GM18502 (cell line): ENCODE results near the gene CACNG4.
"Not testable (repeated sequence)": the region's sequence is repeated elsewhere in the genome, so short reads cannot be mapped to it uniquely, and the experiment has no call there.

Experiments used
- ATAC-seq: cut with Tn5 transposase; IDR thresholded peaks from one replicate; pipeline ENCODE4 v1.9.1; 2021; ENCODE audit warnings: mild to moderate bottlenecking; ENCODE audit not compliant: unreplicated experiment, poor library complexity

CACNG4 gene

DNA sequence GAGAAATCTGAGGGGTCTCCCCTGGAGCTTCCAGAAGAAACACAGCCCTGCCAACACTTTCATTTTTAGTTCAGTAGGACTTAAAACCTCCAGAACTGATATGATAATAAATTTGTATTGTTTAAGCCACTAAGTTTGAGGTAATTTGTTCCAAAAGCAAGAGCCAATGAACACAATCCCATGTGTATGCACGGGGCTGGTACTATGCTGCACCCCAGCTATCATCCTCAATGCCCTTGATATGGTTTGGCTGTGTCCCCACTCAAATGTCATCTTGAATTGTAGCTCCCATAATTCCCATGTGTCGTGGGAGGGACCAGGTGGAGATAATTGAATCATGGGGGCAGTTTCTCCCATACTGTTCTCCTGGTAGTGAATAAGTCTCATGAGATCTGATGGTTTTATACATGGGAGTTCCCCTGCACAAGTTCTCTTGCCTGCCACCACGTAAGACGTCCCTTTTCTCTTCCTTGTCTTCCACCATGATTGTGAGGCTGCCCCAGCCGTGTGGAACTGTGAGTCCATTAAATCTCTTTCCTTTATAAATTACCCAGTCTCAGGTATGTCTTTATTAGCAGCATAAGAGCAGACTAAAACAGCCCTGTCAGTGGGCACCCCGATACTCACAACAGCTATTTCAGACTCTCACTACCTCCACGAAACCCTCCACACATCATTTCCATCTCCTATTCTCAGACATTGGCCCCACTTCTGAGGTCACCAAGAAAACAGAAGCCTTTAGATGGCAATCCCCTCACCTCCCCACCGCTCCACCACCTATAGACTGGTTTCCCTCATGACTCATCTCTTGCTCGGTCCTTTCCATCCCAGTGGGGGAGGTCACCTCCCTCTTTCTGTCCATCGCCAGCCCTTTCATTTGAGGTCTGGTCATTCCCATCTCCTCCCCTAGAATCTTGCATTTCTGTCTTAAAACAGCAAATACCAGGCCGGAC is 70.9 kb downstream of the CACNG4 start:
- ATAC-seq = peak; percentile 82

DNA sequence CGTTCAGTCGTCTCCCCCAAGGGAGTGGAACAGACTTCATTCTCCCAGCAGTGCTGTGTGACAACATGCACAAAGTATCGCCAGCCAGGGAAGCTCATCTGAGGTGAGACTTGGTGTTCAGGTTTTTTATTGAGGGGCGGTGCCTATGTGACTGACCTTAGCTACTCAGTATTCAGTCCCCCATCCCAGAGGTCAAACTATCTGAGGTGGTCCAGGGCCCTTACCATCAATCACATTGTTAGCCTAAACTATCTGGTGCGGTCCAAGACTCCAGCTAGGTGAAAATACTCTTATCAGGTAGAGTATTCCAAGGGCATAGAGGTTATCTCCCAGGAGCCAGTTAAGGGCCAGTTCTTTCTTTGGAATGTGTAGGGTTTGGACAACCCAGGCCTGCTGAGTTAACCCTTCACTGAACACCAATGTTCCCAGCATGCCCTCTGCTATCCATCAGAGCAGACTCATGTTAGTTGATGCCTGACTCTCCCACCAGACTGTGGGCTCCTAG is 74.4 kb downstream of the CACNG4 start:
- ATAC-seq = no peak

DNA sequence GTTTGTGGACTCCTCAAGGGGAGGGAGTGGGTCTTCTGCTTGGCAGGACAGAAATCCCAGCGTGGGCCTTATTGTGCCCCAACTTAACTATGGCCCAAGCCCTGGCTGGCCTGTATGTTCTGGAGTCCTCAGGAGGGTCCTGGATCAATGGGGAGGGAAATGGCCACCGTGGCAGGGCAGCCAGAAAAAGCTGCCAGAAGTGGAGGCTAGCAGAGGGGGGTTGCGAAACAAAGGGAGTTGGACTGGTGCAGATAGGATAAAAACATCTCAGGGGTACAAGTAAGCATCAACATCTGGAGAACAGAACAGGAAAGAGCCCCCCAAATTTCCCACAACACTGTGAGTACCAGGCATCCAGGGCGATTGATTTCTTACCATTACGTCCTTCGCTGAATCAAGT is 76.1 kb downstream of the CACNG4 start:
- ATAC-seq = no peak

DNA sequence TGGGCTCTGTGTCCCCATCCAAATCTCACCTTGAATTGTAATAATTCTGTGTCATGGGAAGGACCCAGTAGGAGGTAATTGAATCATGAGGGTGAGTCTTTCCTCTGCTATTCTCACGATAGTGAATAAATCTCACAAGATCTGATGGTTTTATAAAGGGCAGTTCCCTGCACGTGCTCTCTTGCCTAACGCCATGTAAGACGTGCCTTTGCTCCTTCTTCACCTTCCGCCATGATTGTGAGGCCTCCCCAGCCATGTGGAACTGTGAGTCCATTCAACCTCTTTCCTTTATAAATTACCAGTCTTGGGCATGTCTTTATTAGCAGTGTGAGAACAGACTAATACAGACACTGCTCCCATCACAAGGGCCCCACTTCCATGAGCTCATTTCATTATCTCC is 76.6 kb downstream of the CACNG4 start:
- not testable (repeated sequence) for ATAC-seq

DNA sequence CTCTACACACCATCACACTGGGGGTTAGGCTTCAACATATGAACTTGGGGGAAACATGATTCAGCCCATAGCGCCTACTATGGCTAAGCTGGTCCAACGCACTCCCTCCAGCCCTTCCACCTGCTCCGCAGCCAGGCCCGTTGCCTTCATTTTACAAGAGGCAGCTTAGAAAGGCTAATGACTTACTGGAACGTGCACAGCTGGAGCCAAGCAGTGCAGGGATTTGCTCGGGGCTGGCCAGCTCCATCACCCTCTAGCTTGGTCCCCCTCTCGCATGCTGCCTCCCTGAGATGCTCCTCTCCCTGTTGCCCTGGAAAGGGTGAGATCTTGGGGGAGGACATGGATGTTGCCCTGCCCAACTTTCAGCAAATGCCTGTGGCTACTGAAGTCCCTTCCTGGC is 77.0 kb downstream of the CACNG4 start:
- no peak for ATAC-seq

DNA sequence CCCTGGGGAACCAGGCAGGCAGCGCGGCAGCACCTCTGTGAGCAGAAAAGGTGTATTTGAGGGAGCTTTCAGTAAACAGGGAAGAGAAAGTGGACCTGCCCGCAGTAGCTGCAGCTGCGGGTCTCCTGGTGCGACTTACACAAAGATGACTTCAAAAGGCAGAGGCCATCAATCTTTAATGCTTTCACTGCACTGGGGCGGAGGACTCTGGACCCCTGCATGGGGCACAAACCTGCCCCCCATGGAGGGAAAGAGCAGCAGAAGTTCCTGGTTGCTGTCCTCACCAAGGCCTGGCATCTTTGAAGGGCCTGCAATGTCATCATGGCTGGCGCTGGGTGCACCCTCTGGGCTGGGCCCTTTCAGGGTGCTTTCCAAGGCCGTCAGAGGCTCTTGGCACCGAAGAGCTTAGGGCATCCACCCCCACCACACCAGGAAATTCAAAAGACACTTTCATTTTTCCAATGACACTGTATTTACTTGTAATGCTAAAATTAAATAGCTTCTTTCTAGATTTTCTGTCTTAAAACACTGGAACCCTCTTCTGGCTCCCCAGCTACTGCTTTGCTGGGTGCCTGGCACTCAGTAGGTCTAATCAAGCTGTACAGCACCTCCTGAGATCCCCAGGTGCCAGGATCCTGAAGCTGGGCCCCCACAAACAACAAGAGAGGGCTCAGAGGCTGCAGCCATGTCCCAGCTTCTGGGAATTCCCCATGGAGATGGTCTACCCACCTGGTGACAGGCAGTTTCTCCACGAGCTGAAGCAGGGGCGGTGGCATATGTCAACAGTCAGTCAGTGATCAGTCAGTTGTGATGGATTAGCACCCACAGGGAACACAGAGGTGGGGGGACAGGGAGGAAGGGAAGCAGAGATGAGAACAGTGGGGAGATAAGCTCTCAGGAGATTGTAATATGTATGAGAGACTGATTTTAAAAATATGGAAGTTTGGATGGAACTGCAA is 77.7 kb downstream of the CACNG4 start:
- no peak for ATAC-seq

DNA sequence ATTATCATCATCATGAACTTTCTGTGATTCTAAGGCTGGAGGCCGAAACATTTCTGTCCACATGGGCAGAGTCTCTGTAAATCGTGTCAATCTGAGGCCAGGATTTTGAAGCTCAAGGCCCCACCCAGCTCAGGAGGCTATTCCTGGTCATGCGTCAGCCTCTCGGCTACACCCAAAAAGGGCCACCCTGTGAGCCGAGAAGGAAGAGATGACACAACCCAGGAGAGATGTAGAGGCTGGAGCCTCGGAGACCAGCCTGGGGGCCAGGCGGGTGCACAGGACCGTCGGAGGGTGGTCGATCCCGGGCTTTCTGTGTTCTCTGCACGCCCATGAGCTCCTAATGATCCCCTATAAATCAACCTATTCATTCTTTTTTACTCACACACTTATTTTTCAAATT is 78.8 kb downstream of the CACNG4 start:
- no peak for ATAC-seq

DNA sequence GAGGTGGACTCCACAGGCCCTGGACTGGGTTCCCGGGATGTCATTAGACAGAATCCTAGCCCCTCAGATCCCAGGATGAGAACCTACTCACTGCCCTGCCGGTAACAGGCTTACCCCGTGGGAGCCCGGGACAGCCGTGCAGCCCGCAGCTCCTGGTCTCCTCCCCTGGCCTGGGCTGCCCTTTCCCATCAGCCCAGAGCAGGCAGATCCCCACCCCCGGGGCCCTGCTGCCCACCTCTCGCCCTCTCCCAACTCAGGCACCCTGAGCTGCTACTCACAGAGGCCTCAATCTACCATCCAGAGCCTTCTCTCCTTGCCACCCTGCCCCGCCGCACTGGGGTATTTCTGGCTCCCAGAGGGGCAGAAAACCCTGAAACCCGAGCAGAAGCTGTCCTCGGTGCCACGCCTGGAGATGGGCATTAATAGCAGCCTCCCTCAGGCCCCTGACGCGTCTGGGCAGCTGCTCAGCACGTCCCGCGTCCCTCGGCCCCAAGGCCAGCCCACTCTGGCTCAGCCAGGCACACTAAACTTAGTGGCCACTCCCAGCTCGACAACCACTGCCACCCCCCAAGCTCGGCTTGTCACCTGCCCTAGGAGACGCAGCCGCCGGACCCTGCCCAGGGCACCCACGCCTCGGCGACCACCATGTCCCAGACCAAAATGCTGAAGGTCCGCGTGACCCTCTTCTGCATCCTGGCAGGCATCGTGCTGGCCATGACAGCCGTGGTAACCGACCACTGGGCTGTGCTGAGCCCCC is 79.7 kb downstream of the CACNG4 start, which contains the start of gene CACNG1:
CACNG1 (plus strand) TSS at position 539 of the 757 bp plus-strand sequence; CDS start at position 646, 107 bp downstream.
- ATAC-seq = no peak

DNA sequence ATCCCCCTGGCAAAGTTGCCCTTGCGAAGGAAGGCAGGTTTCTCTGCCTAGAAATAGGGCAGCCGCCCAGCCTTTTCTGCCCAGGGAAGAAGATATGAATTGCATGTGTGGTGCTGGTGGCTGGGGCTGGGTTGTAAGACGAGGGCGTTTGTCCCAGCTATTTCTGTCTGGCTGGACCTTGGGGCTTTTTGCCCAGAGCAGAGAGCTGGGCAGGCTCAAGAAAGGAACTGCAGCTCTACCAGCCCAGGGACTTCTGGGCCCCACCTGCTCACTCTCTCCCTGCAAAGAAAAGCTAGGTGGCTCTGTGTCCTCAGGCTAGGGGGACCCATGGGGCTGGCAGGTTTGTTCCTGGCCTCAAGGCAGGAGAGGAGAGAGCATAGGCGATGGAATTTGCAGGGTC is 80.4 kb downstream of the CACNG4 start:
- ATAC-seq = no peak

DNA sequence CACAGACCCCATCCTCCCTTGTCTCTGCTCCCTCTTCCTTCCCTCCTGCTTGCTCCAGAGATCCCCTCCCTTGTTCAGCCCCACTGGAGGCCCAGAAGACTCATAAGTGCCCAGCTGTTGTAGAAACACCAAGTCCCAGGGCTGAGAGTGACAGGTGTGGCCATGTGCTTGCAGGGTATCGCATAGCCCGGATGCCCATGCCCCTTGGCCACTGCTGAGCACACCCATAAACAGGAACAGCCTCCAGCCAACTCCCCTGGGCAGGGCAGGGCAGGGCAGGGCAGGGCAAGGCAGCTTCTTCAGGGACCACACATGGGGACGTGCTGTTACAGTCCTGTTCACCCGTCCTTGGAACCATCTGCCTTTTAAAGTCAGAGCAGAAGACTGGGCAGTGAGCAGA is 81.9 kb downstream of the CACNG4 start:
- no peak for ATAC-seq

DNA sequence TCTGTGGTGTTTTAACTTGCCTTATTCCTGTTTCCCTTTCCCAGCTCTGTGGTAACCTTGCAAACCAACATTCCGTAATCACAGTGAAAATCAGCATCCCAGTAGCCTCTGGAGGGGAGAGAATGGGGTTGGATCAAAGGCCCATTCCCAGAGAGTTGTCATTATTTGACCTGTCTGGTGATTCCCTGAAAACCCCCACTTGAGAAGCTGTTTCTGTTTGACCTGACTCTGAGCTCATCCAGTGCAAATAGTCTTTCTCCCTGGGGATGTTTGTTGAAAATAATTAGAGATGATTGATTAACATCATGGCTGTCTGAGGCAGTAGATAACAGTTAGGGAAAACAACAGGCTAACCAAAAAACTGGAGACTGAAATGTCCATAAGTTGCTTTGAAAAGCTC is 82.9 kb downstream of the CACNG4 start:
- no peak for ATAC-seq

DNA sequence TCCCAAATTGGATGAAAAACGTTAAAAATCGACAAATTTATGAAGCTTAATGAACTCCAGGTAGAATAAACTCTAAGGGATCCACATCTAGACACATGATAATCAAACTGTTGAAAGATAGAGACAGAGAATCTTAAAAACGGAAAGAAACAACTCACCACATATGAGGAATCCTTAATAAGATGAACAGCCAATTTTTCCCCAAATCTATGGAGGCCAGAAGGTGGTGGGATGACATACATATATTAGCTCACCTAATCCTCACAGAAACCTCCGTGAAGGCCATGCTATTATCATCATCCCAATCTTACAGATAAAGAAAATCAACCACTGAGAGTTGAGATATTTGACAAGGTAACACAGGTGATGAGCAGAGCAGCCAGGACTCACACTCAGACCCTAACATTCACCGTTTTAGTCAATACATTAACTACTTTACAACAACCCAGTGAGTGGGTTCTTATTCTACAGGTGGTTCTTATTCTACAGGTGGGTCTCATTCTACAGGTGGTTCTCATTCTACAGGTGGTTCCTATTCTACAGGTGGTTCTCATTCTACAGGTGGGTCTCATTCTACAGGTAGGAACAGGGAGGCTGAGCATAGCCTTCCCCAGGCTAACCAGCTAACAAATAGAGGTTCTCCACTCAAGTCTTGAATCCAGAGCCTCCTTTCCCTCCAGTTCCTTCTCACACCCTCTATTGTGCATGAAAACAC is 84.7 kb downstream of the CACNG4 start:
- ATAC-seq = no peak

DNA sequence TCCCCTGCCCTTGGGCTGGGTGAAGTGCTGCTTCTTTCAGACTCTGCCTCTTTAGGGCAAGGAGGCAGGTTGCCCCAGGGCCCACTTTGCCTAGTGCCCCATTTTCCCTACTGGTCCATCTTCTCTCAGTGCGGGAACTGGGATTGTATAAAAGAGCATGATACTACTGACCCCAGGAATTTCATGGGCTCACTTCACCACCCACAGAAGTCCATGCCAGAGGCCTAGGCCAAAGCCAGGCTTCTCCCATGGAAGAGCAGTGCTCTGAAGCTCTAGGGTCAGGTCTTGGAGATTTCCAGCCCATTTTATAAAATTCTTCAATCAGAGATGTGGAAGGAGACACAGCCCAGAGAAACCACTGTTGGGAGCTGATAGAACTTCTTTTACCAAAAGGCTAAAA is 85.6 kb downstream of the CACNG4 start:
- ATAC-seq = no peak

DNA sequence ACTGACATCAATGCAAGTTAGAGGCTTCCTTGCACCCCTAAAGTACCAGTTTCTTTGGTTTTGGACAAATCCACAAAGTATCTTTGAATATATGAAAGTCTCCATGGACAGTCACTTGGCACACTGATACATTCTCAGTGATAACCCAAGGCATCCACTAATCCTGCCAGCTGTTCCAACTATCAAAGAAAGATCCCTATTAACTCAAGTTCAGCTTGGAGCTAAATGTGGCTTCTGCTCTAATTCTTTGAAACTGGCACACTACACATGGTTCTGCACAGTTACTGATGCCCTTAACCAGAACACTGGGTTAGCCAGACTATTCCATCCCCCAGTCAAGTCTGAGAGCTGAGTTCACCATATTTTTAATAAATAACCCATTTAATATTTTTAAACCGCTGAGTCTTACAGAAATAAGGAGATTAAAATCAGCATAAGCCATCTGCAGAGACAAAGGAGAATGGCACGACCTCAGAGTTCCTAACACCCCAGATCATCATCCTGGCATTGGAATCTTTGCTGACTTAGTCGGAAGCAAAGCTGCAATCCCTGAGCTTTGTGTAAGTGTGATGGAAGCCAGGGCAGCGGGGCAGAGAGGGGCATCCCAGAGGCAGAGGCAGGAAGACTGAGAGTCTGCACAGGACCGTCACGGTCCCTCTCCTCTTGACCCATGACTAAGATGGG is 86.1 kb downstream of the CACNG4 start:
- ATAC-seq = no peak

DNA sequence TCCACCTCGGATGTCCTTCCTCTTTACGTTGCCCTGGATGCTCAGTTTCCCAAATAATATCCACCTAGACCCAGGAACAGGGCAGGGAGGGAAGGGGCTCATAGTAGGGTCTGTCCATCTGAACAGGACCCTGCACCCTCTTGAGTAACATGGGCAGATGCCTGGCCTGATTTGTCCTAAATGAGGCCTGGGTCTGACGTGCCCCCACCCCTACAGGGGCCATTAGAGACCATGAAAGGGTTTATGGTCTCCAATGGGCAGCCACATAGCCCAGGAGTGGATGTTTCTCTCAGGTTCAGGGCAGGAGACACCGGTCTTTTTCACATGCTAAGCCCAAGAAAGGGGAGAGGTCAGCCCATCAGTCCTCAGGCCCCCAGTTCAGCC is 86.6 kb downstream of the CACNG4 start:
- no peak for ATAC-seq

DNA sequence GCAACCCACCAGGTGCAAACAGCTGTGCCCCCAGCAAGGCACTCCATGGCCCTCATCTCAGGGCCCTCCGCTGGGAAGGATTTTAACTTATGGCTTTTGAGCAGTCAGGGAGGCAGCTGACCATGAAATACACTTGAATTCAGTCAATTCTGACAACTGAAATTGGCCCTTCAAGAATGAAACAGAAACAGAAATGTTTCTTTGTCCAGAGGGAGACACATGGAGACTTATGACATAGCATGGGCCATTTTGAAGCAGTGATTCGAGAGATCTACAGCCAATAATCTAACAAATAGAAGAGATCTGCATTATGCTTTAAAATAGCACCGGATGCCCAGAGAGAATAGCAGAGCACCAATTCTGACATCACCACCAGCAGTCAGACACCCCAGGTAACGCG is 87.3 kb downstream of the CACNG4 start:
- ATAC-seq = no peak

DNA sequence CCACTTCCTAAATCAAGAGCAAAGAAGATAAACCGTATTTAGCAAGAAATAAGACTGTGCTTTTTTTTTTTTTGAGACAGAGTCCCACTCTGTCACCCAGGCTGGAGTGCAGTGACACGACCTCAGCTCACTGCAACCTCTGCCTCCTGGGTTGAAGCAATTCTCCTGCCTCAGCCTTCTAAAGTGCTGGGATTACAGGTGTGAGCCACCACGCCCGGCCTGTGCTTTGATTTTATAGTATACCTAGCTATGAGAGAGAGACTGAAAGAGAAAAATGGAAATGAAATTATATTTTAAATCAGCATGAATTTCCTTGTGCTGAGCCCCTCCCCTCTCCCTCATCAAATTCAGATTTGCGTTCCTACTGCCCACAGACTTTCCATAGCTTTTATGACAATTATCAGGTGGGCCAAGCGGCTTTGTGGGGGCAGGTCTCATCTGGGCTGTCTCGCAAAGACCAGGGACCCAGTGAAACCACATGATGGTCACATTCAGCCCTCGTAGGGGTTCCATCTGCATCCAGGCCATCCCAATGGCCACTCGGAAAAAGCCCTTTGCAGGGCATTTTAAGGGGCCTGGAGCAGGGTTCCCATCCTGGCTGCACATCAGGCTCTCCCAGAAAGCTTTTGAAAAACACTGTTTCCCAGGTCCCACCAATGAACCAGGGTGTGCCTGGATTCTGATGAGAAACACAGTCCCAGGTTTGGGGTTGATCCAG is 88.4 kb downstream of the CACNG4 start:
- no peak for ATAC-seq

DNA sequence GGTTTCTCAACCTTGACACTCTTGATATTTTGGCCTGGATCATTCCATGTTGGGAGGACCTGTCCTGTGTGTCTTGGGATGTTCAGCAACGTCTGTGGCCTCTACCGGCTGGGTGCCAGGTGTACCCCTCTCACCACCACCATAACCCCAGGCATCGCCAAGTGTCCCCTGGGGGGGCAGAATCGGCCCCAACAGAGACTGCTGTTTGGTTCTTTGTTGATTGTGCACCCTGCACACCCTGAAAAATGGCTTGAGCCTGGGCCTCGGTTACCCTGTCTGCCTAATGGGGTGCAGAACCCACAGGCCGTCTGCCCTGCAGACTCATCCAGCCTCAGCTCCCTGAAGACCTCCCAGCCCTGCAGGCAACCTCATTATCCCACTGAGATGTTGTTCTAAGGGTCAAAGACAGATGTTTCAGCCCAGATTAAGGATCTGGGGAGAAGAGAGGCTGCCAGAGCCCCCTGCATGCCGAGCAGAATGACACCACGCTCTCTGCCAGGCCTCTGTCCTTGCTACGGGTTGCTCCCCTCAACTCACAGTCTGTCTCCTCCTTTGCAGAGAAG is 89.0 kb downstream of the CACNG4 start:
- ATAC-seq = no peak
